ENCODE results near the gene GTF2A2. TPM values are rescaled to one million over a fixed set of nuclear protein-coding genes. Genes with fewer than 3 reads are reported as not detected.

GTF2A2 gene
- total and polyA plus RNA-seq, 4 donors: 11.7 to 101 (median 27.2) TPM

DNA sequence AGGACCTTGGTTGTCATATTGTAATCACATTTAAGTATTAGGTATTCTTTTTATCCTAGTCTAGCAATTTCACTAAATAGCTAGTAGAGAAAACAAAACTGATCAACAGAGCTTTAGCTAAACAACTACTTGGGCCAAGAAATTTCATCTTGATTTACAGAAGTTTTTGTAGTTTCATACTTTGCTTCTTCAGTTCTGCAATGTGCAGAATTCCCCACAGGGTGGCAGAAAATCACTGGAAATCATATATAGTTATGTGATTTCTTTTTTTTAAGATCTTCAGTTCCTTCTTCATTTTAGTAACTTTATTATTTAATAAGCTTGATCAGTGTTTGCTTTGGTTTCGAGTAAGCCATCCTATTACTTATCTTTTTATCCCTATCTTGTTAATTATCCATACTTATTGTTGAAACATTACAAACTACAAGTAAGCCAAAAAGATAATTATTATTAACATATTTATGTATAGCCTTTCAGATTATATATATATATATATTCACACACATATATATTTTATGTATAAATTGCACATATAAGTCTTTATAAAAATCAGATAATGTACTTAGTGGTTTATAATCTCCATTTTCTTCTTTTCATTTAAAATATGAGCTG lies 34.0 kb upstream of the GTF2A2 start:
- DNase-seq (ENCODE audit: low spot score): no peak
- Histone ChIP-seq H3K4me1 (ENCODE audit: control insufficient read depth in 4 of 4, insufficient read depth in 4 of 4, low read length in 3 of 4) (peaks cover 8 to 31% (median 26%) of the 10 kb centered on the region in 4 donors), H3K9ac (ENCODE audit: low read depth in 1 of 2, low read length in 2 of 2) (peak overlapping the region; percentile 22 to 46), H3K4me3 (ENCODE audit: low read depth in 1 of 3, low read length in 3 of 3) (no peak overlapping the region), H3K36me3 (ENCODE audit: control insufficient read depth in 4 of 4, insufficient read depth in 3 of 4, low read depth in 1 of 4, low read length in 3 of 4) (no peaks in the 10 kb centered on the region), H3K9me3 (ENCODE audit: control insufficient read depth in 4 of 4, low read length in 3 of 4) (no peaks in the 10 kb centered on the region), H3K27ac (ENCODE audit: low read depth in 1 of 2, low read length in 2 of 2) (peak overlapping the region; percentile 13 to 98), H3K27me3 (ENCODE audit: control insufficient read depth in 4 of 4, insufficient read depth in 4 of 4, low read length in 3 of 4) (no peaks in the 10 kb centered on the region)
- 10% methylated on average over 1 of the region's 1 CpG for WGBS
- no peak for TF ChIP-seq RXRA (IDR thresholded peaks at IDR 0.05)
- TF ChIP-seq, protein P1, sequence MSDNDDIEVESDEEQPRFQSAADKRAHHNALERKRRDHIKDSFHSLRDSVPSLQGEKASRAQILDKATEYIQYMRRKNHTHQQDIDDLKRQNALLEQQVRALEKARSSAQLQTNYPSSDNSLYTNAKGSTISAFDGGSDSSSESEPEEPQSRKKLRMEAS (IDR thresholded peaks at IDR 0.05): no peak
- TF ChIP-seq EGR1 (IDR thresholded peaks at IDR 0.05; ENCODE audit: low read depth in 2 of 2): no peak
- TF ChIP-seq GABPA (IDR thresholded peaks at IDR 0.05 in 1 of 2, conservative IDR thresholded peaks at IDR 0.05 in 1 of 2): no peak
- TF ChIP-seq FOXA2 (IDR thresholded peaks at IDR 0.05): no peak
- TF ChIP-seq RAD21 (IDR thresholded peaks at IDR 0.05): peak; percentile 83 to 84
- TF ChIP-seq, protein P2, sequence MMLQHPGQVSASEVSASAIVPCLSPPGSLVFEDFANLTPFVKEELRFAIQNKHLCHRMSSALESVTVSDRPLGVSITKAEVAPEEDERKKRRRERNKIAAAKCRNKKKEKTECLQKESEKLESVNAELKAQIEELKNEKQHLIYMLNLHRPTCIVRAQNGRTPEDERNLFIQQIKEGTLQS (IDR thresholded peaks at IDR 0.05): peak; percentile 12
- no peak for TF ChIP-seq HNF4G (IDR thresholded peaks at IDR 0.05)
- TF ChIP-seq, protein P3, sequence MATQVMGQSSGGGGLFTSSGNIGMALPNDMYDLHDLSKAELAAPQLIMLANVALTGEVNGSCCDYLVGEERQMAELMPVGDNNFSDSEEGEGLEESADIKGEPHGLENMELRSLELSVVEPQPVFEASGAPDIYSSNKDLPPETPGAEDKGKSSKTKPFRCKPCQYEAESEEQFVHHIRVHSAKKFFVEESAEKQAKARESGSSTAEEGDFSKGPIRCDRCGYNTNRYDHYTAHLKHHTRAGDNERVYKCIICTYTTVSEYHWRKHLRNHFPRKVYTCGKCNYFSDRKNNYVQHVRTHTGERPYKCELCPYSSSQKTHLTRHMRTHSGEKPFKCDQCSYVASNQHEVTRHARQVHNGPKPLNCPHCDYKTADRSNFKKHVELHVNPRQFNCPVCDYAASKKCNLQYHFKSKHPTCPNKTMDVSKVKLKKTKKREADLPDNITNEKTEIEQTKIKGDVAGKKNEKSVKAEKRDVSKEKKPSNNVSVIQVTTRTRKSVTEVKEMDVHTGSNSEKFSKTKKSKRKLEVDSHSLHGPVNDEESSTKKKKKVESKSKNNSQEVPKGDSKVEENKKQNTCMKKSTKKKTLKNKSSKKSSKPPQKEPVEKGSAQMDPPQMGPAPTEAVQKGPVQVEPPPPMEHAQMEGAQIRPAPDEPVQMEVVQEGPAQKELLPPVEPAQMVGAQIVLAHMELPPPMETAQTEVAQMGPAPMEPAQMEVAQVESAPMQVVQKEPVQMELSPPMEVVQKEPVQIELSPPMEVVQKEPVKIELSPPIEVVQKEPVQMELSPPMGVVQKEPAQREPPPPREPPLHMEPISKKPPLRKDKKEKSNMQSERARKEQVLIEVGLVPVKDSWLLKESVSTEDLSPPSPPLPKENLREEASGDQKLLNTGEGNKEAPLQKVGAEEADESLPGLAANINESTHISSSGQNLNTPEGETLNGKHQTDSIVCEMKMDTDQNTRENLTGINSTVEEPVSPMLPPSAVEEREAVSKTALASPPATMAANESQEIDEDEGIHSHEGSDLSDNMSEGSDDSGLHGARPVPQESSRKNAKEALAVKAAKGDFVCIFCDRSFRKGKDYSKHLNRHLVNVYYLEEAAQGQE (IDR thresholded peaks at IDR 0.05): no peak
- TF ChIP-seq JUND (IDR thresholded peaks at IDR 0.05): no peak
- TF ChIP-seq YY1 (IDR thresholded peaks at IDR 0.05): no peak
- TF ChIP-seq, protein P4, sequence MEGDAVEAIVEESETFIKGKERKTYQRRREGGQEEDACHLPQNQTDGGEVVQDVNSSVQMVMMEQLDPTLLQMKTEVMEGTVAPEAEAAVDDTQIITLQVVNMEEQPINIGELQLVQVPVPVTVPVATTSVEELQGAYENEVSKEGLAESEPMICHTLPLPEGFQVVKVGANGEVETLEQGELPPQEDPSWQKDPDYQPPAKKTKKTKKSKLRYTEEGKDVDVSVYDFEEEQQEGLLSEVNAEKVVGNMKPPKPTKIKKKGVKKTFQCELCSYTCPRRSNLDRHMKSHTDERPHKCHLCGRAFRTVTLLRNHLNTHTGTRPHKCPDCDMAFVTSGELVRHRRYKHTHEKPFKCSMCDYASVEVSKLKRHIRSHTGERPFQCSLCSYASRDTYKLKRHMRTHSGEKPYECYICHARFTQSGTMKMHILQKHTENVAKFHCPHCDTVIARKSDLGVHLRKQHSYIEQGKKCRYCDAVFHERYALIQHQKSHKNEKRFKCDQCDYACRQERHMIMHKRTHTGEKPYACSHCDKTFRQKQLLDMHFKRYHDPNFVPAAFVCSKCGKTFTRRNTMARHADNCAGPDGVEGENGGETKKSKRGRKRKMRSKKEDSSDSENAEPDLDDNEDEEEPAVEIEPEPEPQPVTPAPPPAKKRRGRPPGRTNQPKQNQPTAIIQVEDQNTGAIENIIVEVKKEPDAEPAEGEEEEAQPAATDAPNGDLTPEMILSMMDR (IDR thresholded peaks at IDR 0.05; ENCODE audit: low read depth, low read length, missing input control): peak; percentile 74

DNA sequence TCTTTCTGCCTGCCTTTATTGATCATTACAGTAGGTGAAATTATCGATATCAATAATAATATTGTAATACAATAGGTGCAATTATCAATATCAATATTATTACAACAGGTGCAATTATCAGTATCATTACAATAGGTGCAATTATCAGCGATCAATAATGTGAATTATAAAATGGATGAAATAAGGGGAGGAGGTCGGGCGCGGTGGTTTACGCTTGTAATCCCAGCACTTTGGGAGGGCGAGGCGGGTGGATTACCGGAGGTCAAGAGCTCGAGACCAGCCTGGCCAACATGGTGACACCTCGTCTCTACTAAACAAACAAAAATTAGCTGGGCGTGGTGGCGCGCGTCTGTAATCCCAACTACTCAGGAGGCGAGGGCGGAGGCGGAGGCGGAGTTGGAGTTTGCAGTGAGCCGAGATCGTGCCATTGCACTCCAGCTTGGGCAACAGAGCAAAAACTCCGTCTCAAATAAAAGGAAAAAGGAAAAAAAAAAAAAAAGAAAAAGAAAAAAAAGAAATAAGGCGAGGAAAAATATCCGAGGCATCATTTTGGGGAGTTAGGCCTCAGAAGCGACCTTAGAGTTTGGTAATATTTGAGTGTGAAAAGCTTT lies 32.4 kb upstream of the GTF2A2 start:
- WGBS: 2% methylated on average over 25 of the region's 25 CpGs
- peak; percentile 81 for DNase-seq (ENCODE audit: low spot score)
- Histone ChIP-seq H3K36me3 (ENCODE audit: control insufficient read depth in 4 of 4, insufficient read depth in 3 of 4, low read depth in 1 of 4, low read length in 3 of 4) (no peaks in the 10 kb centered on the region), H3K27ac (ENCODE audit: low read depth in 1 of 2, low read length in 2 of 2) (peak overlapping the region; percentile 98 to 100), H3K4me3 (ENCODE audit: low read depth in 1 of 3, low read length in 3 of 3) (peak overlapping the region; percentile 61 to 85 (median 81)), H3K27me3 (ENCODE audit: control insufficient read depth in 4 of 4, insufficient read depth in 4 of 4, low read length in 3 of 4) (no peaks in the 10 kb centered on the region), H3K4me1 (ENCODE audit: control insufficient read depth in 4 of 4, insufficient read depth in 4 of 4, low read length in 3 of 4) (peaks cover 12 to 46% (median 40%) of the 10 kb centered on the region in 4 donors), H3K9me3 (ENCODE audit: control insufficient read depth in 4 of 4, low read length in 3 of 4) (no peaks in the 10 kb centered on the region), H3K9ac (ENCODE audit: low read depth in 1 of 2, low read length in 2 of 2) (peak overlapping the region; percentile 18 to 94)
- TF ChIP-seq NR2F2 (IDR thresholded peaks at IDR 0.05): no peak
- TF ChIP-seq EGR1 (IDR thresholded peaks at IDR 0.05; ENCODE audit: low read depth in 2 of 2): peak; percentile 50 to 59
- peak in 1 of 2 donors; percentile 13 for TF ChIP-seq RXRA (IDR thresholded peaks at IDR 0.05)
- no peak for TF ChIP-seq HNF4A (conservative IDR thresholded peaks at IDR 0.05)
- TF ChIP-seq, protein P5, sequence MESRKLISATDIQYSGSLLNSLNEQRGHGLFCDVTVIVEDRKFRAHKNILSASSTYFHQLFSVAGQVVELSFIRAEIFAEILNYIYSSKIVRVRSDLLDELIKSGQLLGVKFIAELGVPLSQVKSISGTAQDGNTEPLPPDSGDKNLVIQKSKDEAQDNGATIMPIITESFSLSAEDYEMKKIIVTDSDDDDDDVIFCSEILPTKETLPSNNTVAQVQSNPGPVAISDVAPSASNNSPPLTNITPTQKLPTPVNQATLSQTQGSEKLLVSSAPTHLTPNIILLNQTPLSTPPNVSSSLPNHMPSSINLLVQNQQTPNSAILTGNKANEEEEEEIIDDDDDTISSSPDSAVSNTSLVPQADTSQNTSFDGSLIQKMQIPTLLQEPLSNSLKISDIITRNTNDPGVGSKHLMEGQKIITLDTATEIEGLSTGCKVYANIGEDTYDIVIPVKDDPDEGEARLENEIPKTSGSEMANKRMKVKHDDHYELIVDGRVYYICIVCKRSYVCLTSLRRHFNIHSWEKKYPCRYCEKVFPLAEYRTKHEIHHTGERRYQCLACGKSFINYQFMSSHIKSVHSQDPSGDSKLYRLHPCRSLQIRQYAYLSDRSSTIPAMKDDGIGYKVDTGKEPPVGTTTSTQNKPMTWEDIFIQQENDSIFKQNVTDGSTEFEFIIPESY (IDR thresholded peaks at IDR 0.05): no peak
- TF ChIP-seq, protein P3 (IDR thresholded peaks at IDR 0.05): peak; percentile 62
- no peak for TF ChIP-seq HNF4G (IDR thresholded peaks at IDR 0.05)
- TF ChIP-seq, protein P1 (IDR thresholded peaks at IDR 0.05): no peak
- TF ChIP-seq SP1 (IDR thresholded peaks at IDR 0.05): peak; percentile 31
- TF ChIP-seq, protein P2 (IDR thresholded peaks at IDR 0.05): no peak

All from liver (tissue), 9 donors.